Duodenal mucosa (tissue), 2 donors: ENCODE results near the gene PEX5.
"Not testable (repeated sequence)": the region's sequence is repeated elsewhere in the genome, so short reads cannot be mapped to it uniquely, and the experiment has no call there.

Experiments used
- H3K27ac ChIP-seq: one replicate; pipeline ENCODE4 v1.7.0; 2013; ENCODE audit warnings: low read depth, low read length
- H3K27me3 ChIP-seq, 2 donors: one replicate each; pipeline ENCODE4 v1.7.0; 2013; ENCODE audit warnings: low read length in 2 of 2, control low read depth in 1 of 2; ENCODE audit not compliant: insufficient read depth in 2 of 2, control insufficient read depth in 1 of 2
- H3K36me3 ChIP-seq, 2 donors: one replicate each; pipeline ENCODE4 v1.7.0; 2013; ENCODE audit warnings: low read length in 2 of 2, control low read depth in 1 of 2; ENCODE audit not compliant: insufficient read depth in 2 of 2, control insufficient read depth in 1 of 2
- H3K4me1 ChIP-seq, 2 donors: one replicate each; pipeline ENCODE4 v1.7.0; 2013; ENCODE audit warnings: low read length in 2 of 2, control low read depth in 1 of 2; ENCODE audit not compliant: insufficient read depth in 2 of 2, control insufficient read depth in 1 of 2
- H3K4me3 ChIP-seq, 2 donors: one replicate each; pipeline ENCODE4 v1.7.0; 2013; ENCODE audit warnings: low read length in 2 of 2, low read depth in 1 of 2
- H3K9ac ChIP-seq, 2 donors: one replicate each; pipeline ENCODE4 v1.7.0; 2013; ENCODE audit warnings: low read length in 2 of 2, low read depth in 1 of 2
- H3K9me3 ChIP-seq, 2 donors: one replicate each; pipeline ENCODE4 v1.7.0; 2013; ENCODE audit warnings: low read length in 2 of 2, control low read depth in 1 of 2; ENCODE audit not compliant: control insufficient read depth in 1 of 2

The PEX5 gene

DNA sequence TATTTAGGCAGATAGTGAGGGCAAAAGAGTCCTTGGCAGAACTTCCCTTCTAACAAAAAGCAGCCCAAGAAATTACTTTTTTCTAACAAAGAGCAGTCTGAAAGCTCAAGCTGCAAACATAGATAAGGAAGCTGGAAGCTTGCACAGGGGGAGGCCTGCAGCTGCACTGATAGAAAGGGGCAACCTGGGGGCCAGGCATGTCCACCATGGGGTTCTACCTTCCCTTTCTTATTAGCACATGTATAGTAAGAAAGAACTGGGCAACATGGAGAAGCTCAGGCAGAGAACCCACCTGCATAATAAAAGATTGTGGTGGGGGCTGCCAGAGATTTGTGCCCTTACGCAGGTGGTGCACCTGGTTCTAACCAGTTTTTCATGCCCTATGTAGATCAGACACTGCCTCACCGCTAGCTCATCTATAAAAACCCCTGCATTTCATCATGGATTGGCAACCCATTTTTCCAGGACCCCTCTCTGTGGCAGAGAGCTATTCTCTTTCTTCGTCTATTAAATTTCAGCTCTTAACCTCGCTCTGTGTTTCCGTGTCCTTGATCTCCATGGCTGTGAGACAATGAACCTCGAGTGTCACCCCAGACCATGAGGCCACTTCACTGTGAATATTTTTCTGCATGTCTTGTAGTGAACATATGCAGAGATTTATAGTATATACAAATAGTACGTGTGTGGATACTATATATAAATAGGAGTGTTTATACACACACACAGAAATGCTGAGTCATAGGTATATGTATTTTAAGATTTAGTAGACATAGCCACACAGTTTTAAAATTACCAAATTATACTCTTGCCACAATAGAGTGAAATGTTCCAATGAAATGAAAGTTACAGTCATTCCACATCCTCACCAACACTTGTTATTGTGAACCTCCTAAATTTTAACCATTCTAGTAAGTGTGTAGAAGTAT, 53.0 kb downstream of the PEX5 start:
- Histone ChIP-seq H3K4me1 (no peaks in the 10 kb centered on the region), H3K9ac (no peak overlapping the region), H3K36me3 (no peaks in the 10 kb centered on the region), H3K4me3 (no peak overlapping the region), H3K9me3 (no peaks in the 10 kb centered on the region), H3K27me3 (no peaks in the 10 kb centered on the region), H3K27ac (no peak overlapping the region)

DNA sequence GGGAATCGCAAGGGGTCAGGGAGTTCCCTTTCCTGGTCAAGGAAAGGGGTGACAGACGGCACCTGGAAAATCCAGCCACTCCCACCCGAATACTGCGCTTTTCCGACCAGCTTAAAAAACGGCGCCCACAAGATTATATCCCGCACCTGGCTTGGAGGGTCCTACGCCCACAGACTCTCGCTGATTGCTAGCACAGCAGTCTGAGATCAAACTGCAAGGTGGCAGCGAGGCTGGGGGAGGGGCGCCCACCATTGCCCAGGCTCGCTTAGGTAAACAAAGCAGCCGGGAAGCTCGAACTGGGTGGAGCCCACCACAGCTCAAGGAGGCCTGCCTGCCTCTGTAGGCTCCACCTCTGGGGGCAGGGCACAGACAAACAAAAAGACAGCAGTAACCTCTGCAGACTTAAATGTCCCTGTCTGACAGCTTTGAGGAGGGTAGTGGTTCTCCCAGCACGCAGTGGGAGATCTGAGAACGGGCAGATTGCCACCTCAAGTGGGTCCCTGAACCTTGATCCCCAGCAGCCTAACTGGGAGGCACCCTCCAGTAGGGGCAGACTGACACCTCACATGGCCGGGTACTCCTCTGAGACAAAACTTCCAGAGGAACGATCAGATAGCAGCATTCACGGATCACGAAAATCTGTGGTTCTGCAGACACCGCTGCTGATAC, 62.0 kb downstream of the PEX5 start:
- not testable (repeated sequence) for H3K27me3 ChIP-seq, H3K4me3 ChIP-seq, H3K9me3 ChIP-seq, H3K9ac ChIP-seq, H3K36me3 ChIP-seq, H3K27ac ChIP-seq, H3K4me1 ChIP-seq

DNA sequence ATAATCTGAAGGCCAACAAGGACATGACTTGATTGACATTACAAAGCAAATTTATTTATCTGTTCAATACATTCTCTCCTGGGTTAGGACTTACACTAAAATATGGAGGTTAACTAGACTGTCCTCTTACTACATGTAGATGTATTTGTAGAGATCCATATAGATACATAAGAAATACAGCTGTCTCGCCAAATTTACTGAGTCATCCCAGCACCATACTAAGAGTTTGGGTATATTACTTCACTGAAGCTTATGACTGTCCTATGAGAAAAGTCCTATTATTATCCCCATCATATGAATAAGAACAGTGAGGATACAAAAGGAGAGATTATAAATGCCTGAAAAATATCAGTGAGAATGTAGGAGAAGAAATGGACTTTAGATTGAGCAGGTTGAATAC, 69.6 kb downstream of the PEX5 start:
- Histone ChIP-seq H3K9me3 (no peaks in the 10 kb centered on the region), H3K4me1 (no peaks in the 10 kb centered on the region), H3K27me3 (no peaks in the 10 kb centered on the region), H3K27ac (no peak overlapping the region), H3K36me3 (no peaks in the 10 kb centered on the region), H3K4me3 (no peak overlapping the region), H3K9ac (no peak overlapping the region)
